ENCODE data around the gene DENND4A.

Gene DENND4A

DNA sequence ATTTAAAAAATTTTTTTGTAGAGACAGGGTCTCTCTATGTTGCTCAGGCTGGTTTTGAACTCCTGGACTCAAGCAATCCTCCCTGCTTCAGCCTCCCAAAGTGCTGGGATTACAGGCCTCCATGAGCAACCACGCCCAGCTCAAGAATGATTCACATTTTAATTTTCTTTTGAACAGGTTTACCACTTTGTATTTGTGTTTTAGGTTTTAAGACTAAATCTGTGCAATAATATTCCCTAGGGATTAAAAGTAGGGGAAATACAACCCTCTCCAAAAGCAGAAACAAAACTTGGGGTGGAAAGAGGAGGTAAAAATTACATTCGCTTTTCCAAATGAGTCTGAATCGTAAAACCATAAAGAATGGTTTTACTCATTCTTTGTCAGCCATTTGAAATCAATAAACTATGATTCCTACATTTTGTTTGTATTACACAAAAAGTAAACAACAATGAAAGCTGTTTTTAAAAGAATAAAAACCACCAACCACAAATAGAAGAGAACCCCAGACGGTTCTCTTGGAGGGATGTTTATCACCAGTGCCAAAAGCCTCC lies 132.5 kb downstream of the DENND4A start:
- Histone ChIP-seq H3K27ac (ENCODE audit: low read length) (no peak overlapping the region), H3K4me3 (ENCODE audit: low read depth in 1 of 2, low read length in 2 of 2) (no peak overlapping the region), H3K4me2 (ENCODE audit: insufficient read depth, low read length) (no peak overlapping the region), H2AFZ (ENCODE audit: low read depth, low read length) (no peak overlapping the region), H3K4me1 (ENCODE audit: insufficient read depth, low read length) (no peaks in the 10 kb centered on the region), H3K79me2 (ENCODE audit: insufficient read depth, low read length) (no peaks in the 10 kb centered on the region), H3K27me3 (ENCODE audit: insufficient read depth, low read length, poor library complexity) (no peaks in the 10 kb centered on the region), H3K9me3 (ENCODE audit: insufficient read depth, low read length, severe bottlenecking) (no peaks in the 10 kb centered on the region), H3K9ac (ENCODE audit: low read depth, low read length) (no peak overlapping the region), H3K36me3 (ENCODE audit: insufficient read depth, low read length) (peaks cover 10% of the 10 kb centered on the region; the same call in 1 of the 2 replicates), H4K20me1 (ENCODE audit: insufficient read depth, low read length) (no peaks in the 10 kb centered on the region)
- DNase-seq, result no peak
- ATAC-seq (ENCODE audit: insufficient read depth, low read depth), result no peak
- TF ChIP-seq, protein P1, sequence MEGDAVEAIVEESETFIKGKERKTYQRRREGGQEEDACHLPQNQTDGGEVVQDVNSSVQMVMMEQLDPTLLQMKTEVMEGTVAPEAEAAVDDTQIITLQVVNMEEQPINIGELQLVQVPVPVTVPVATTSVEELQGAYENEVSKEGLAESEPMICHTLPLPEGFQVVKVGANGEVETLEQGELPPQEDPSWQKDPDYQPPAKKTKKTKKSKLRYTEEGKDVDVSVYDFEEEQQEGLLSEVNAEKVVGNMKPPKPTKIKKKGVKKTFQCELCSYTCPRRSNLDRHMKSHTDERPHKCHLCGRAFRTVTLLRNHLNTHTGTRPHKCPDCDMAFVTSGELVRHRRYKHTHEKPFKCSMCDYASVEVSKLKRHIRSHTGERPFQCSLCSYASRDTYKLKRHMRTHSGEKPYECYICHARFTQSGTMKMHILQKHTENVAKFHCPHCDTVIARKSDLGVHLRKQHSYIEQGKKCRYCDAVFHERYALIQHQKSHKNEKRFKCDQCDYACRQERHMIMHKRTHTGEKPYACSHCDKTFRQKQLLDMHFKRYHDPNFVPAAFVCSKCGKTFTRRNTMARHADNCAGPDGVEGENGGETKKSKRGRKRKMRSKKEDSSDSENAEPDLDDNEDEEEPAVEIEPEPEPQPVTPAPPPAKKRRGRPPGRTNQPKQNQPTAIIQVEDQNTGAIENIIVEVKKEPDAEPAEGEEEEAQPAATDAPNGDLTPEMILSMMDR (IDR thresholded peaks at IDR 0.05; ENCODE audit: borderline replicate concordance, extremely low read depth, low read length, poor library complexity, severe bottlenecking), result no peak
- no peak for TF ChIP-seq EZH2 (IDR thresholded peaks at IDR 0.05; ENCODE audit: borderline replicate concordance, low read depth, low read length, severe bottlenecking)

DNA sequence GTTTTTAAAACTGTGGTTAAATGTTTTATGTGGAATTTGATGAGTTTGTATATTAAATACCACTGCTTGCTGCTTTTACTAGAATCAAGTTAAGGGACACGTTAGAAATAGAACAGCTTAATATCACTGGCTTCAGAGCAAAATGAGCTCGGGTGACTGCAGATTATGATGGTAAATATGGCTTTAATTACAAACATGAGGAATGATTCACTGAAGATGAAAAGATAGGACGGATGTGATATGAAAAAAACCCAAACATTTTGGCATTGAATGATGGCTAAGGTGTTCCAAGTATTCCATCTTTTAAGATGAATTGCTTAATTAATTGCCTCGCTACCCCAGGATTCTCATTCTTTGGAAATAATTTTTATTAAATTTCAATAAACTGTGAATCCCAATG lies 136.6 kb downstream of the DENND4A start:
- no peaks in the 10 kb centered on the region for H3K79me2 ChIP-seq (ENCODE audit: insufficient read depth, low read length)
- no peak overlapping the region for H3K4me2 ChIP-seq (ENCODE audit: insufficient read depth, low read length)
- H3K36me3 ChIP-seq (ENCODE audit: insufficient read depth, low read length), result peaks cover 16% of the 10 kb centered on the region; the same call in 1 of the 2 replicates
- H3K9me3 ChIP-seq (ENCODE audit: insufficient read depth, low read length, severe bottlenecking), result no peaks in the 10 kb centered on the region
- no peak for TF ChIP-seq EZH2 (IDR thresholded peaks at IDR 0.05; ENCODE audit: borderline replicate concordance, low read depth, low read length, severe bottlenecking)
- TF ChIP-seq, protein P1 (IDR thresholded peaks at IDR 0.05; ENCODE audit: borderline replicate concordance, extremely low read depth, low read length, poor library complexity, severe bottlenecking), result no peak
- no peaks in the 10 kb centered on the region for H3K27me3 ChIP-seq (ENCODE audit: insufficient read depth, low read length, poor library complexity)
- no peaks in the 10 kb centered on the region for H3K4me1 ChIP-seq (ENCODE audit: insufficient read depth, low read length)
- no peak overlapping the region for H3K4me3 ChIP-seq (ENCODE audit: low read depth in 1 of 2, low read length in 2 of 2)
- DNase-seq, result no peak
- H3K9ac ChIP-seq (ENCODE audit: low read depth, low read length), result no peak overlapping the region
- no peak overlapping the region for H3K27ac ChIP-seq (ENCODE audit: low read length)
- H2AFZ ChIP-seq (ENCODE audit: low read depth, low read length), result no peak overlapping the region
- ATAC-seq (ENCODE audit: insufficient read depth, low read depth), result no peak
- H4K20me1 ChIP-seq (ENCODE audit: insufficient read depth, low read length), result no peaks in the 10 kb centered on the region

DNA sequence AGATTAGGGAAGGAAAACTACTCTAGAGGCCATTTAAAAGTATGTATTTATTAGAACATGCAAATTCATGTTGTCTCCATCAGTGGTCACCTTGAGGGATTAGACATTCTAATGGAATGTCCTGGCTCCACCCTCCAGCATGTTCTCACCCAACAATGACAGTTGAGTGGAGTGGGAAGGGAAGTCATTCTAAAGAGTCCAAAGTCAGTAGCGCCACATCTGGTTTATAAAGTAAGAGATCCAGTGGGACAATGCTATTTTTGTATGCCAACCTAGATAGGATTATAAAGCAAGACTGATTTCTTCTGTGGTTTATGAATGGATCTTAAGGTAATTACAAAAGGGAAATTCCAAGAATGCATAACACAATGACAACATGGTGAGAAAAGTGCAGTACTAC lies 137.1 kb downstream of the DENND4A start:
- Histone ChIP-seq H3K27ac (ENCODE audit: low read length) (no peak overlapping the region), H4K20me1 (ENCODE audit: insufficient read depth, low read length) (no peaks in the 10 kb centered on the region), H3K27me3 (ENCODE audit: insufficient read depth, low read length, poor library complexity) (no peaks in the 10 kb centered on the region), H3K4me3 (ENCODE audit: low read depth in 1 of 2, low read length in 2 of 2) (no peak overlapping the region), H3K36me3 (ENCODE audit: insufficient read depth, low read length) (peaks cover 16% of the 10 kb centered on the region; the same call in 1 of the 2 replicates), H2AFZ (ENCODE audit: low read depth, low read length) (no peak overlapping the region), H3K4me2 (ENCODE audit: insufficient read depth, low read length) (no peak overlapping the region), H3K4me1 (ENCODE audit: insufficient read depth, low read length) (no peaks in the 10 kb centered on the region), H3K9me3 (ENCODE audit: insufficient read depth, low read length, severe bottlenecking) (no peaks in the 10 kb centered on the region), H3K9ac (ENCODE audit: low read depth, low read length) (no peak overlapping the region), H3K79me2 (ENCODE audit: insufficient read depth, low read length) (no peaks in the 10 kb centered on the region)
- TF ChIP-seq, protein P1 (IDR thresholded peaks at IDR 0.05; ENCODE audit: borderline replicate concordance, extremely low read depth, low read length, poor library complexity, severe bottlenecking), result no peak
- no peak for TF ChIP-seq EZH2 (IDR thresholded peaks at IDR 0.05; ENCODE audit: borderline replicate concordance, low read depth, low read length, severe bottlenecking)
- DNase-seq (no peak), ATAC-seq (ENCODE audit: insufficient read depth, low read depth) (no peak)
